Upper lobe of right lung (tissue), 1 donor: ENCODE data around the gene B9D2. TPM values are rescaled to one million over a fixed set of nuclear protein-coding genes. Genes with fewer than 3 reads are reported as not detected.
A peak's percentile ranks its signal among the peaks of the same experiment; 100 is the strongest.

ENCODE experiments used
- ATAC-seq: fragments of 200-7000 bp; cut with Tn5 transposase; one replicate; pipeline ENCODE4 v1.9.1; 2020; ENCODE audit warnings: mild to moderate bottlenecking, moderate library complexity
- DNase-seq: peaks from one replicate; pipeline ENCODE4 v3.0.0-alpha.2; 2020
- H3K27ac ChIP-seq: fragments of 200-600 bp; one replicate; pipeline ENCODE4 v1.8.0; 2022
- H3K27me3 ChIP-seq: fragments of 200-600 bp; one replicate; pipeline ENCODE4 v1.8.0; 2022; ENCODE audit warnings: mild to moderate bottlenecking
- H3K36me3 ChIP-seq: fragments of 200-600 bp; one replicate; pipeline ENCODE4 v1.8.0; 2022
- H3K4me1 ChIP-seq: fragments of 200-600 bp; one replicate; pipeline ENCODE4 v1.8.0; 2022
- H3K4me3 ChIP-seq: fragments of 200-600 bp; one replicate; pipeline ENCODE4 v1.8.0; 2022; ENCODE audit warnings: mild to moderate bottlenecking
- H3K9me3 ChIP-seq: fragments of 200-600 bp; one replicate; pipeline ENCODE4 v1.8.0; 2022
- intact Hi-C: fragments of 100-400 bp; cut with DNase I; formaldehyde crosslinking; loops from one replicate; pipeline ENCODE4 v1.11.0; 2022
- total RNA-seq: library from RNA; stranded (reverse); fragmentation: NEBNext Ultra II Directional; extraction: Animal tissue kit (Norgen Biotek cat#: 25700); gene quantifications from one replicate; pipeline ENCODE4 v1.2.1, GENCODE V29; 2021
- TF ChIP-seq, protein P1 (sequence below): fragments of 200-600 bp; IDR thresholded peaks from one replicate; pipeline ENCODE4 v1.8.0; 2022; ENCODE audit warnings: antibody characterized with exemption
- donor health status: DM: no; HTN: yes; CAD: no; lungs with severe emphysema.

The B9D2 gene
- total RNA-seq, 1 donor from 2014 or later = 5.5 TPM

DNA sequence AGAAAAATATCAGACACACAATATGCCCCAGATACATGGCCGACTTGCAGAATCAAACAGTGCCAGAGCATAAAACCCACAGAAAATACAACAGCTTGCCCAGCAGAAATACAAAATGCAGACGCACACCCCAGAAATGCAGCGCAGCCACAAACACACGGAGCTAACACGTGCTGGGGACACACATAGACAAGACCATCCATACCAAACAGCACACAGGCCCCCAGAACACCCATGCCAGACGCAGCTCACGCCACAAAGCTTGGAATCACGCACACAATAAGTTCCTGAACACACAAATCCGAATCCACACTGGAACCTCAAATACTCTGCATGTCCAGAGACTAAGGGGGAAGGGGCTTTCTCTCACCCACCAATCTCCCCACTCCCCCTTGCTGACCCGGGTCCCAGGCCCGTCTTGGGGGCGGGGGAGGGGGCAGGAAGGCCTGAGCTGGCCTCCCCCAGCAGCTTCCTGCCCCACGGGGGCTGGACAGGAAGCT lies 36.8 kb downstream of the B9D2 start:
- no peaks in the 10 kb centered on the region for H3K9me3 ChIP-seq
- peak overlapping the region; percentile 80 for H3K27ac ChIP-seq
- TF ChIP-seq, protein P1, sequence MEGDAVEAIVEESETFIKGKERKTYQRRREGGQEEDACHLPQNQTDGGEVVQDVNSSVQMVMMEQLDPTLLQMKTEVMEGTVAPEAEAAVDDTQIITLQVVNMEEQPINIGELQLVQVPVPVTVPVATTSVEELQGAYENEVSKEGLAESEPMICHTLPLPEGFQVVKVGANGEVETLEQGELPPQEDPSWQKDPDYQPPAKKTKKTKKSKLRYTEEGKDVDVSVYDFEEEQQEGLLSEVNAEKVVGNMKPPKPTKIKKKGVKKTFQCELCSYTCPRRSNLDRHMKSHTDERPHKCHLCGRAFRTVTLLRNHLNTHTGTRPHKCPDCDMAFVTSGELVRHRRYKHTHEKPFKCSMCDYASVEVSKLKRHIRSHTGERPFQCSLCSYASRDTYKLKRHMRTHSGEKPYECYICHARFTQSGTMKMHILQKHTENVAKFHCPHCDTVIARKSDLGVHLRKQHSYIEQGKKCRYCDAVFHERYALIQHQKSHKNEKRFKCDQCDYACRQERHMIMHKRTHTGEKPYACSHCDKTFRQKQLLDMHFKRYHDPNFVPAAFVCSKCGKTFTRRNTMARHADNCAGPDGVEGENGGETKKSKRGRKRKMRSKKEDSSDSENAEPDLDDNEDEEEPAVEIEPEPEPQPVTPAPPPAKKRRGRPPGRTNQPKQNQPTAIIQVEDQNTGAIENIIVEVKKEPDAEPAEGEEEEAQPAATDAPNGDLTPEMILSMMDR = no peak
- DNase-seq (no peak), ATAC-seq (no peak)
- H3K4me1 ChIP-seq = peaks cover 82% of the 10 kb centered on the region
- intact Hi-C loops = no loop called here
- no peaks in the 10 kb centered on the region for H3K27me3 ChIP-seq
- peak overlapping the region; percentile 36 for H3K4me3 ChIP-seq
- H3K36me3 ChIP-seq = peaks cover 28% of the 10 kb centered on the region

- TF ChIP-seq, protein P1 = no peak
Measured at GRCh38 chr19:41325947-41326706, 37.8 kb downstream of the B9D2 start.

GRCh38 chr19:41325640-41325946 lies 38.4 kb downstream of the B9D2 start:
- intact Hi-C loops = no loop called here
- H3K9me3 ChIP-seq = no peaks in the 10 kb centered on the region
- peaks cover 22% of the 10 kb centered on the region for H3K36me3 ChIP-seq
- peaks cover 88% of the 10 kb centered on the region for H3K4me1 ChIP-seq
- ATAC-seq (no peak), DNase-seq (no peak)
- TF ChIP-seq, protein P1 = no peak
- H3K4me3 ChIP-seq = peak overlapping the region; percentile 23
- no peaks in the 10 kb centered on the region for H3K27me3 ChIP-seq
- peak overlapping the region; percentile 80 for H3K27ac ChIP-seq

More at GRCh38 chr19:41325947-41326706, 37.8 kb downstream of the B9D2 start:
- Histone ChIP-seq H3K36me3 (peaks cover 22% of the 10 kb centered on the region), H3K4me3 (peak overlapping the region; percentile 23), H3K27ac (peak overlapping the region; percentile 80), H3K9me3 (no peaks in the 10 kb centered on the region), H3K27me3 (no peaks in the 10 kb centered on the region), H3K4me1 (peaks cover 88% of the 10 kb centered on the region)
- intact Hi-C loops = no loop called here
- DNase-seq = no peak
- ATAC-seq = no peak

GRCh38 chr19:41324921-41325639 lies 38.9 kb downstream of the B9D2 start:
- no peaks in the 10 kb centered on the region for H3K9me3 ChIP-seq
- no peaks in the 10 kb centered on the region for H3K27me3 ChIP-seq
- peak overlapping the region; percentile 80 for H3K27ac ChIP-seq
- no peak overlapping the region for H3K4me3 ChIP-seq
- intact Hi-C loops = no loop called here
- TF ChIP-seq, protein P1 = no peak
- ATAC-seq (peak; percentile 1), DNase-seq (peak; percentile 78)
- H3K4me1 ChIP-seq = peaks cover 85% of the 10 kb centered on the region
- peaks cover 22% of the 10 kb centered on the region for H3K36me3 ChIP-seq

GRCh38 chr19:41324231-41324702 lies 39.7 kb downstream of the B9D2 start:
- intact Hi-C loops = no loop called here
- Histone ChIP-seq H3K4me1 (peaks cover 77% of the 10 kb centered on the region), H3K27me3 (no peaks in the 10 kb centered on the region), H3K36me3 (peaks cover 19% of the 10 kb centered on the region), H3K9me3 (no peaks in the 10 kb centered on the region), H3K4me3 (no peak overlapping the region), H3K27ac (peak overlapping the region; percentile 80)
- ATAC-seq (peak; percentile 0), DNase-seq (no peak)
- TF ChIP-seq, protein P1 = no peak
